HCT116 (cell line): ENCODE results near the gene LINC00237. TPM values are rescaled to one million over a fixed set of nuclear protein-coding genes. Genes with fewer than 3 reads are reported as not detected.

Source experiments
- ATAC-seq: fragments of 200-7000 bp; cut with Tn5 transposase; 2 replicates; pipeline ENCODE4 v1.9.1; 2020; ENCODE audit warnings: mild to moderate bottlenecking, moderate library complexity
- BruUV-seq: library from RNA; stranded (reverse); fragments of 400-500 nt; replicated peaks from 2 replicates; lab custom pipeline; 2021; lab: Mats Ljungman, UMichigan
- CTCF ChIA-PET: fragments of 300-600 bp; sonication (Branson Sonifier 250); formaldehyde crosslinking; loops from one replicate; lab custom pipeline; 2021; ENCODE audit warnings: antibody characterized with exemption; lab: Charles Lee
- POLR2A ChIA-PET: fragments of 300-600, 350-600 bp; sonication (Branson Sonifier 250); formaldehyde crosslinking; loops from one replicate; lab custom pipeline; 2021; ENCODE audit warnings: antibody characterized with exemption; lab: Charles Lee
- RAD21 ChIA-PET, 2 experiments: fragments of 300-600 bp; sonication (Branson Sonifier 250); formaldehyde crosslinking; loops; one replicate each; lab custom pipeline; 2023; ENCODE audit warnings: low total read pairs in 2 of 2; ENCODE audit not compliant: uncharacterized antibody in 2 of 2, unreplicated experiment in 2 of 2, low non-redundant PET in 1 of 2; lab: Charles Lee
- DNase-seq: peaks from one replicate; pipeline ENCODE4 v3.0.0-alpha.2; 2010; ENCODE audit warnings: low read depth, low spot score
- H2AFZ ChIP-seq: fragments of 200-600 bp; shearing (Covaris generic), sonication (generic); 2 replicates; pipeline ENCODE4 v1.6.1; 2017; ENCODE audit warnings: low read depth, mixed run types, mixed read lengths, antibody characterized with exemption, low read length; ENCODE audit not compliant: poor library complexity, severe bottlenecking
- H3K27ac ChIP-seq: 2 replicates; pipeline ENCODE4 v1.5.1; 2012; ENCODE audit warnings: low read depth, low read length
- H3K27me3 ChIP-seq: fragments of 200-600 bp; sonication (generic); 2 replicates; pipeline ENCODE4 v1.6.1; 2016; ENCODE audit warnings: mixed run types, low read length, mixed read lengths; ENCODE audit not compliant: insufficient read depth
- H3K36me3 ChIP-seq, 2 experiments: fragments of 200-500 bp in 1 of 2; fragments of 200-600 bp in 1 of 2; sonication (Bioruptor generic) in 1 of 2; sonication (generic) in 1 of 2; 2 replicates each; pipeline versions ENCODE4 v1.5.1 to v1.6.1; 2014 to 2016; ENCODE audit warnings: low read length in 2 of 2, inconsistent platforms in 1 of 2, mixed read lengths in 1 of 2, mixed run types in 1 of 2; ENCODE audit not compliant: insufficient read depth in 2 of 2, control insufficient read depth in 1 of 2
- H3K4me1 ChIP-seq, 2 experiments: fragments of 200-600 bp in 1 of 2; sonication (generic) in 1 of 2; 2 replicates each; pipeline versions ENCODE4 v1.5.1 to v1.6.1; 2012 to 2017; ENCODE audit warnings: low read length in 2 of 2, inconsistent platforms in 1 of 2, mild to moderate bottlenecking in 1 of 2, mixed read lengths in 1 of 2, mixed run types in 1 of 2, moderate library complexity in 1 of 2; ENCODE audit not compliant: insufficient read depth in 2 of 2, control insufficient read depth in 1 of 2
- H3K4me2 ChIP-seq: fragments of 200-600 bp; sonication (generic); 2 replicates; pipeline ENCODE4 v1.6.1; 2017; ENCODE audit warnings: mixed run types, low read length, mixed read lengths
- H3K4me3 ChIP-seq, 2 experiments: fragments of 200-600 bp in 1 of 2; sonication (generic) in 1 of 2; replicated peaks in 1 of 2; 2 replicates each; pipeline ENCODE4 v1.5.1; 2011 to 2016; ENCODE audit warnings: low read length in 2 of 2, control low read depth in 1 of 2, low read depth in 1 of 2, mild to moderate bottlenecking in 1 of 2, mixed read lengths in 1 of 2, mixed run types in 1 of 2
- H3K79me2 ChIP-seq: fragments of 200-600 bp; sonication (generic); 2 replicates; pipeline ENCODE4 v1.6.1; 2017; ENCODE audit warnings: mild to moderate bottlenecking, mixed run types, low read length, moderate library complexity, mixed read lengths; ENCODE audit not compliant: insufficient read depth
- H3K9ac ChIP-seq: fragments of 200-600 bp; sonication (generic); 2 replicates; pipeline ENCODE4 v1.6.1; 2016; ENCODE audit warnings: low read length, mixed read lengths
- H3K9me2 ChIP-seq: fragments of 200-600 bp; sonication (generic), shearing (Covaris generic); 2 replicates; pipeline ENCODE4 v1.6.1; 2017; ENCODE audit warnings: mixed run types, mild to moderate bottlenecking, moderate library complexity; ENCODE audit not compliant: insufficient read depth
- H3K9me3 ChIP-seq, 2 experiments: fragments of 200-500 bp in 1 of 2; fragments of 200-600 bp in 1 of 2; sonication (Bioruptor generic) in 1 of 2; sonication (generic) in 1 of 2; 2 replicates each; pipeline ENCODE4 v1.6.1; 2014 to 2017; ENCODE audit warnings: low read length in 2 of 2, mixed read lengths in 2 of 2, inconsistent platforms in 1 of 2, low read depth in 1 of 2, mild to moderate bottlenecking in 1 of 2, mixed run types in 1 of 2, moderate library complexity in 1 of 2; ENCODE audit not compliant: control insufficient read depth in 1 of 2, insufficient read depth in 1 of 2
- H4K20me1 ChIP-seq: fragments of 200-600 bp; sonication (generic), shearing (Covaris generic); 2 replicates; pipeline ENCODE4 v1.6.1; 2017; ENCODE audit warnings: mixed run types, mild to moderate bottlenecking, moderate library complexity; ENCODE audit not compliant: insufficient read depth
- CBX3 ChIP-seq: IDR thresholded peaks from 2 replicates; pipeline ENCODE4 v1.6.1; 2012; ENCODE audit warnings: low read depth
- CEBPB ChIP-seq: IDR thresholded peaks from 2 replicates; pipeline ENCODE4 v1.6.1; 2012; ENCODE audit warnings: low read depth
- EGR1 ChIP-seq: IDR thresholded peaks from 2 replicates; pipeline ENCODE4 v1.6.1; 2012; ENCODE audit warnings: low read depth
- ELF1 ChIP-seq: IDR thresholded peaks from 2 replicates; pipeline ENCODE4 v1.6.1; 2012; ENCODE audit warnings: low read depth, borderline replicate concordance
- EZH2phosphoT487 ChIP-seq: fragments of 200-600 bp; IDR thresholded peaks from 2 replicates; pipeline ENCODE4 v1.6.1; 2018; ENCODE audit warnings: antibody characterized with exemption, borderline replicate concordance
- JUND ChIP-seq: IDR thresholded peaks from 2 replicates; pipeline ENCODE4 v1.6.1; 2012
- MAX ChIP-seq: IDR thresholded peaks from 2 replicates; pipeline ENCODE4 v1.6.1; 2012
- SP1 ChIP-seq: IDR thresholded peaks from 2 replicates; pipeline ENCODE4 v1.6.1; 2012; ENCODE audit warnings: low read depth
- YY1 ChIP-seq: IDR thresholded peaks from 2 replicates; pipeline ENCODE4 v1.6.1; 2011; ENCODE audit warnings: low read length, low read depth, moderate library complexity, mild to moderate bottlenecking; ENCODE audit not compliant: insufficient replicate concordance; ENCODE audit errors: extremely low read depth
- intact Hi-C: fragments of 100-400 bp; cut with micrococcal nuclease; formaldehyde crosslinking; loops from 2 replicates; pipeline ENCODE4 v1.10.0; 2022
- total RNA-seq: library from RNA; stranded (reverse); gene quantifications from one replicate; pipeline ENCODE4 v1.2.1, GENCODE V29; 2021; ENCODE audit not compliant: unreplicated experiment

The LINC00237 gene
- total RNA-seq, 1 experiment from 2014 or later, result not detected

DNA sequence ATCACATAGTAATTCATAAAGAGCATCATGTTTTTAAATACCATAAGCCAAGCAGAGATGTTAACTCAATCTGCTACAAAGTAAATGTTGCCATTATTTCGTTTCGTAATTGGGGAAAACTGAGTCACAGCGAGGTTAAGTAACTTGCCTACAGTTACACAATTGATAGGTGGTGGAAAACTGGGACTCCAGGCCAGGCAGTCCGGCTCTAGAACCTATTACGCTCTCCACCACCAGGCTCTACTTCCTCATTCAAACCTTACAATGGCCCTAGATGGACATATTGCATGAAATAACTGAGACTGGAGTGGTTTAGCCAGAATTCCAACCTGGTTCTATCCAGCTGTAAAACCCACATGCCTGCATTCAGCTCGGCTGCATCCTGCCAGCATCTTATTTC is 58.2 kb downstream of the LINC00237 start:
- ATAC-seq (no peak), DNase-seq (no peak)
- Histone ChIP-seq H3K9ac (no peak overlapping the region), H3K4me2 (no peak overlapping the region), H3K27me3 (no peaks in the 10 kb centered on the region; the same call in 1 of the 2 replicates), H3K4me3 (no peak overlapping the region), H3K9me3 (no peaks in the 10 kb centered on the region), H4K20me1 (no peaks in the 10 kb centered on the region), H3K79me2 (no peaks in the 10 kb centered on the region), H3K36me3 (no peaks in the 10 kb centered on the region), H2AFZ (no peak overlapping the region), H3K27ac (no peak overlapping the region), H3K9me2 (no peaks in the 10 kb centered on the region), H3K4me1 (no peaks in the 10 kb centered on the region)
- ChIA-PET POLR2A (no interaction called here), RAD21 (no interaction called here), CTCF (interaction anchor here (0.8 to 3.0 kb wide), 13 partner anchors 11 to 458 kb away, joined by 3 to 25 read pairs (median 15); partner anchors contain the start of gene KIZ)
- no peak for TF ChIP-seq EGR1
- no peak for TF ChIP-seq EZH2phosphoT487
- no peak for TF ChIP-seq SP1
- TF ChIP-seq JUND, result no peak
- no peak for TF ChIP-seq CEBPB
- no peak for TF ChIP-seq ELF1
- TF ChIP-seq MAX, result no peak
- TF ChIP-seq CBX3, result no peak
- intact Hi-C loops, result loop anchor here (2.0 to 5.0 kb wide), 3 partner anchors 79 to 457 kb away; partner anchors contain the start of gene KIZ
- BruUV-seq, result no TSS peak

DNA sequence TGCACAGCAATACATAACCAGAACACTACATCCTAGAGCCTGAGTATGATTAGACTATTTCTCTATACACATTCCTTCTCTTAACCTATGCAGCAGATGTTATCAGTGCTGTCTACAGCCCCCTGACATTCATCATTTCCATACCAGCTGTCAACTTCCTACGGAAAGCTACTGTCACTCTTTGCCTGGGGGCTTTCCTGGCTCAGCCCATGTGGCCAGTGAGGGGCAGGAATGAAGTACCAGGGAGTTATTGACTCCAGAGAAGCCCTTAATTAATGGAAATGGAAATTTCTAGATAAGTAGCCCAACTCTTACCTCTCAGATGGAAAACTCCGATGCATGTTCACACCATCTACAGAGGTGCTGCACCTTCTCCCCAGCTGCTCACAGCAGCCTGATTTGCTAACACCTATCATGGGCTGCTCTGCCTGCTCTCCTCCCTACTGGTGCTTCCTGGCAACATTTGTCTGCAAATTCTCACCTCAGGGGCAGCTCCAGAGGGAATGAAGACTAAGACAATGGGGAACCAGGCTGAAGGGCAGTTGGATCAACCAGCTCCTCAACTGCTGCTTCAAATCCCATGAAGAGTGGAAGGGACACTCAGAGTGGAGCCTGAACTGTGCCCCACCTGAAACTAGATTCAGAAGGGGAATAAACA is 59.6 kb downstream of the LINC00237 start:
- no peaks in the 10 kb centered on the region for H4K20me1 ChIP-seq
- TF ChIP-seq YY1 (no peak), CBX3 (no peak), CEBPB (no peak), MAX (no peak), SP1 (no peak), JUND (no peak)
- H3K36me3 ChIP-seq, result no peaks in the 10 kb centered on the region
- intact Hi-C loops, result loop anchor here (5.0 kb wide), 2 partner anchors 81 to 184 kb away; partner anchors contain the start of gene KIZ
- H2AFZ ChIP-seq, result no peak overlapping the region
- H3K9ac ChIP-seq, result no peak overlapping the region
- DNase-seq, result no peak
- no peaks in the 10 kb centered on the region for H3K9me2 ChIP-seq
- ChIA-PET POLR2A (no interaction called here), RAD21 (no interaction called here), CTCF (interaction anchor here (1.4 to 3.0 kb wide), 2 partner anchors 79 to 186 kb away, joined by 3 to 20 read pairs; partner anchors contain the start of gene KIZ)
- no peaks in the 10 kb centered on the region for H3K79me2 ChIP-seq
- BruUV-seq, result no TSS peak
- no peak overlapping the region for H3K4me2 ChIP-seq
- H3K4me3 ChIP-seq, result no peak overlapping the region
- ATAC-seq, result no peak
- H3K27me3 ChIP-seq, result no peaks in the 10 kb centered on the region; the same call in 1 of the 2 replicates
- H3K27ac ChIP-seq, result no peak overlapping the region
- H3K9me3 ChIP-seq, result no peaks in the 10 kb centered on the region
- no peaks in the 10 kb centered on the region for H3K4me1 ChIP-seq

Other genes starting within 250 kb of the LINC00237 start
- 17.6 TPM for gene KIZ, start 19.7 kb upstream of the LINC00237 start, total RNA-seq
- 101 TPM for gene XRN2, start 197.0 kb upstream of the LINC00237 start, total RNA-seq